Stimulated activated CD4-positive, alpha-beta T cell treated with anti-CD3 and anti-CD28 coated beads, Interleukin-12 subunit alpha, Interleukin-12 subunit beta, amount 100 ng/mL, for 24 hours (primary cell): ENCODE results near the gene ZNF263.

Source experiments
- DNase-seq, 2 experiments: peaks; one replicate each; pipeline ENCODE4 v3.0.0-alpha.2; 2020; ENCODE audit warnings: low read depth in 2 of 2

ZNF263 gene

DNA sequence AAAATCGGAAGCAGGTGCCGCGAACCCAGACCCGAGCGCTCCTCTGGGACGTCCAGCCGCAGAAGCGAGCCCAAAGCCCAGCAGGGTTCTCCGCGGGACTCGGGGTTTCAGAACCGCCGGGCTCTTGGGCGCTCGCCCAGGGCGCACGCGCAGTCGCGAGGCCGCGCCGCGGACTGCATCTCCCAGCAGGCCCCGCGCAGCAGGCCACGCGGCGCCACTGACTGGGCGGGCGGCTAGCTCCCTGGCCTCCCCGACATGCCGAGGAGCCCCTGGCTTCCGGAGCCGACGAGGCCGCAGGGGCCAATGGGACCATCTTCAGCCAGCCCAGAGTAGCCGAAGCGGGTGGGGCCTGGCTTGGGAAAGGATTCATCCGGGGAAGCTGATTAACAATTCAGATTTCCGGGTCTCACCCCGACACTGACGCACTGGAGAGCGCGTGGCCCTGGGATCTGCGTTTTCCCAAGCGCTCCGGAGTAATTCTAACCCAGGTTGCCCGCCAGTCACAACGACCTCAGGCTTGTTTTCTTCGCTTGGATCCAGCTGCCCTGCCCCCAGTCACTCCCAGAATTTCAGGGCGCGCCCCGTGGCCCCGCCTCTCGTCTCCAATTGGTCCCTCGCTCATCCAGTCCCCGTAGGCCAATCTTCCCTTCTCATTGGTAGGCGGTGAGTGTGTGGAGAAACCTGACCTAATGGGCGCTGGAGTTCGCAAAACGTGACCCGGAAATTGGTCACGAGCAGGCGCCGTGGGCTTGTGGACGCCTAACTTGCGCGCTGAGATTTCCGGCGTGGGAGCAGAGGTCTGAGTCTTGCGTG, at the start of gene ZNF263:
TSS of gene ZNF263 (plus strand) at position 762 of the 813 bp plus-strand sequence. CDS start 328 bp downstream, outside the sequence.
- peak; percentile 81 to 90 for DNase-seq

DNA sequence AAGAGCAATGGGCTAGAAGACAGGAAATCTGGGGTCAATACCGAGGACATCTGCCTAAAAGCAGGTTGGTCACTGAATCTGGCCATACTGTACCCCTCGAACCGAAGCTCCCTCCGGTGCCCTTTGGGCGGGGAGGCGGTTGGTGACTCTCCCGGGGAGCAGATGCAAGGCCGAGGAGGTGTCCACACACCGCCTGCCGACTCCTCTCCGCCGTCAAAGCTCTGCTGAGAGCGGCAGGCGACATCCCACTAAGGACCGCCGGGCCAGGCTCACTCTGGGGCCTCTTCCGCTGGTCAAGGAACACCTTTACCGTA, 48.8 kb upstream of the ZNF263 start:
- no peak for DNase-seq

GRCh38 chr16:3234857-3235561, 48.3 kb upstream of the ZNF263 start, which contains the start of gene ZNF200:
TSS of gene ZNF200 (minus strand) at chr16:3235158. CDS start at chr16:3233755, 1,403 bp downstream.
- DNase-seq = peak; percentile 88 to 93

- DNase-seq = peak in 1 of 2 experiments; percentile 19
Observed at GRCh38 chr16:3235856-3236669, 47.2 kb upstream of the ZNF263 start.

DNA sequence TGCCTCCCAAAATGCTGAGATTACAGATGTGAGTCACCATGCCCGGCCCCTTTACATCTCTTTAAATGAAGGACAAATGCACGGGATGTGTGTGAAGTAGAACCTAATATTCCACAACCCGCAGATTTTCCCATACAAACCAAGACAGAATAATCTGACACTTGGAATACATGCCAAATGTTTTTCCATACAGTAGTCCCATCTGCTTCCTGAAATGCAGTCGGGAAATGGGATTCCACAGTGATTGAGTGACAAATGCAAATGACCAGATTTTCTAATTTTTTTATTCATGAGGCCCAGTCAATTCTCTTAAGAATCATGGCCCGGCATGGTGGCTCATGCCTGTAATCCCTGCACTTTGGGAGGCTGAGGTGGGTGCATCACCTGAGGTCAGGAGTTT, 41.5 kb upstream of the ZNF263 start:
- no peak for DNase-seq

DNA sequence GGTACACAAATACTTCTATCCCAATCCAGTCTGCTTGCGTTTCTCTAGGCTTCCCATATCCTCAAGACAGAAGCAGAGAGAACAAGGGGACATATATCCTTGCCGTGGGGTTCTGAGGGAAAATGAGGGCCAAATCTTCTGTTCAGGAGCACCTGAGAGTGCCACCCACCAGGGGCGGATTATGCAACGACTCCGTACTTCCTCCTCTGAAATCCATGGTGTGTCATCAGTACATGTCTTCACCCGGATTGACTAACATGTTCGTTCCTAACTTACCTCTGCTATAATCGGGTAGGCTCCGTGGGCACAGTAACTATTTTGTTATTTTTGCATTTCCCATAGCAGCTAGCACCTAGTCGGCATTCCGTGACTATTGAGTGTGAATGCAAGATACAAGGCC, 40.6 kb upstream of the ZNF263 start:
- DNase-seq = no peak

DNA sequence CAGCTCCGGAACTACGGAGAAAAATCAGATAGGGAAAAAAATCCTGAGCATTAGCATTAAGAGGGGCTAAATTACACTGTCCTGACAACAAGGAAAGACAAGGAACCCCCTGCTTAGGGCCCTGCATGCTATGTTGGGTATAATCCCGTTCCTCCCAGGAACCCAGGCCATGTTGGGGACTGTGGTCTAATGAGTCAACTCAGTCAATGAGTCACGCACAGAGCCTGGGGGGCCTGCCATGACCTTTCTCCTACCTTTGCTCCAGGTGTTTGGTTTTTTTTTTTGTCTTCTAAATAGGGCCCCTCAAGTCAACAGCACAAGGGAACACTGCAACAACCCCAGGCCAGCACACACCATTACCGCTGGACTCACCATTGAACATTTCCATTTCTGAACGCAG, 39.4 kb upstream of the ZNF263 start:
- DNase-seq = no peak

DNA sequence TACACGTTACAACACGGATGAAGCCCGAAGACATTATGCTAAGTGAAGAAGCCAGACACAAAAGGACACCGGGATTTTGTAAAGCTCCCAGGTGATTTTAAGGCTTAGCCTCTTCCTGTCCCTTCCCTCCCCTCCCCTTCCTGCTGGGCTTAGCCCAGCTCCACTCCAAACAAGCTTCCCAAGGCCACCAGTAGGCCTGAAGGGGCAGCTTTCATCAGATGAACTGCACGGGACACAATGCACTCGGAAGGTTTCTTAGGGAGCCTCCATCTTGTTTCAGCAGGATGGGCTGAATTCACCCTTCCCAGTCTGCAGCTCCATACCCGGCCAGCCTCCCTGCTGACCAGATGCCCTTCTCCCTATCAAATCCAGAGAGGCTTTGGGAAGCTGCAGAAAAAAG, 37.3 kb upstream of the ZNF263 start:
- no peak for DNase-seq

- no peak for DNase-seq
Observed at GRCh38 chr16:3246876-3247275, 36.4 kb upstream of the ZNF263 start.

GRCh38 chr16:3248596-3248995, 34.7 kb upstream of the ZNF263 start:
- no peak for DNase-seq

DNA sequence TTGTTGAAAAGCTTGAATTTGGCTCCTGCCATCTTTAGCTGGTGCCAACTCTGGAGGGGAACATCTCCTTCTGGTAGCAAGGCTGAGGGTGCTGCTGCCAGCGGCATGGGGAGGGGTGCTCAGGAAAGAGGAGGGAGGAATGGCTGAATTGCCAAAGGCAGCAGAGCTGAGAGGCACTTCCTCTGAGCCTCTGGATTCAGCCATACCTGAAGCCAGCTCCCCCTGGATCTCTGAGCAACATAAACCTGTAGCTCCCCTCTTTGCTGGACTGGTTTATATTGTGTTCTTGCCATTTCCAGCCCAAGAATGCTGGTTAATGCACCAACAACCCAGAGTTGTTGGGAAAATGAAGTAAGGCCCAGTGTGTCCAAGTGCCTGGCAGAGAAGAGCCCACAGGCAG, 34.3 kb upstream of the ZNF263 start:
- DNase-seq = no peak

- no peak for DNase-seq
Observed at GRCh38 chr16:3249451-3249850, 33.8 kb upstream of the ZNF263 start.

DNA sequence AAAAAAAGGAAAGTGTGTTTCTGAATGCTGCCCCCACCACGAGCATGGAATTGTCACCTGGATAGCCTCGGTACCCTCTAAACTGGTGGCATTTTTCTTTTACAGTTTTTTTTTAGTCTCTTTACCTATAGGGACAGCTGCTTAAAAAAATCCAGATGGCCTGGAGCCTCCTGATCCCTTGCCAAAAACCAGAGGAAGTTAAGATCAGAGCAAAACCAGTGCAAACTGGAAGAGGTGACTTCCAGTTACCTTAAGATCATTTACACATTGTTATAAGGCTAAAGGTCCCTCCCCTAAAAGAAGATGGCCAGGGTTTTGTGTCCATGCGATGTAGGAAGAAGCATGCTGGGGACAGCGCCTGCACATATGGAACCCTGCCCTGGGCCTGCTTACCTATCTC, 30.3 kb upstream of the ZNF263 start:
- DNase-seq = no peak

GRCh38 chr16:3254309-3254708, 29.0 kb upstream of the ZNF263 start:
- DNase-seq = no peak

DNA sequence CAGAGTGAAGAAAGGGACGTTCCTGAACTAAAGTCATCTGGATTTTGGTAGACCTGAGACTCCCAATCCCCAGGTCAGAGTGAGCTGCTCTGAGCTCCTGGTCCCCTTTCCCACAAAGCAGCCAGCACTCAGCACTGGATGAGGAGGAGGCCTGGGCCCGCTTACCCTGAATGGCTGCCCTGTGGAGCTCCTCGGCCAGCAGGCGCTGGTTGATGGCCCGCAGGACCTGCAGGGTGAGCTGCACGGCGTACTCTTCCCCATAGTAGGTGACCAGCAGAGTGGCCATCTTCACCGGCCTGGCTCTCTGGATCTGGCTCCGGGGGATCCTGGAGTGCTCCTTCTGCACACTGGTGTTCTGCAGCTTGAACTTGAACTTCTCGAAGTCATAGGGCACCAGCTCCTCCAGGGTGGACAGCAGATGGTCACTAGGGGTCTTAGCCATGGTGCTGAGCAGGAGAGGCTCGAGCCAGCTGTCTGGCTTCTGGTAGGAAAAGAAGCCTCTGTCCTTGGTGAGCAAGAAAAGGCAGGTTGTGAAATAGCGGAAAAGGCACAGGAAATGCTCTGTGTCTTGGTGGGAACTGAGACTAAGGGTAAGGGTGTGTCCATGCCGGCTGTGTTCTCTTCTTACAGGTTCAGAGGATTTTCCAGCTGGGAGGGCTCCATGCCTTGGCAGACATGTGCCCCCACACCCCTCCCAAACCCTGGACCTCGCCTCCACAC, 27.0 kb upstream of the ZNF263 start, which contains the start of gene MEFV:
TSS of gene MEFV (minus strand) at position 488 of the 720 bp plus-strand sequence. CDS start at position 442, 46 bp downstream.
- DNase-seq = no peak

GRCh38 chr16:3256866-3257465, 26.3 kb upstream of the ZNF263 start:
- DNase-seq = no peak

DNA sequence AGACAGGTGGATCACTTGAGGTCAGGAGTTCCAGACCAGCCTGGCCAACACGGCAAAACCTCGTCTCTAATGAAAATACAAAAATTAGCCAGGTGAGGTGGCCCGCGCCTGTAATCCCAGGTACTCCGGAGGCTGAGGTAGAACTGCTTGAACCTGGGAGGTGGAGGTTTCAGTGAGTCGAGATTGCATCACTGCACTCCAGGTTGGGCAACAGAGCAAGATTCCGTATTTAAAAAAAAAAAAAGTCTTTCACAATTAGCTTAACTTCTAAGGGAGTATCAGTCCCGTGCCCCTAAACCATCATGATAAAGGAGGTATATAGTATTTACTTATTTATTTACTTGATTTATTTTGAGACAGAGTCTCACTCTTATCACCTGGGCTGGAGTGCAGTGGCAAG, 23.5 kb upstream of the ZNF263 start:
- no peak for DNase-seq

DNA sequence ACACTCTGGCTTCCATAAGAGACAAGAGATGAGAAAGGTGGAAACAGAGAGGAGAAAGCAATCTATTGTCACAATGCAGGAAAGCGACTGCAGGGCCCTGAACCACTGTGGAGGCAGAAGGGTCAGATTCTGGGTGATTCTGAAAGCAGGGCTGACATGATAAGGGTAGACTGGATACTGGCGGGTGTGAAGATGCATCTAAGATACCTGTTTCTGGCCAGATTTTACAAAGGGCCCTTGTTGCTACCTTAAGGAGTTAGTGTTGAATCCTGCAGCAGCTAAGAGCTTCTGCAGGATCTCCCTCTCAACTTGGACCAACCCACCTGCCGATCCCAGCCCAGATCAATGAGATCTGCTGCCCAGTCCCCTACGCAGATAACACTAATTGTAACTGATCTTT, 20.8 kb upstream of the ZNF263 start:
- no peak for DNase-seq

- DNase-seq = peak; percentile 97 to 99
Observed at GRCh38 chr16:3264137-3265036, 18.9 kb upstream of the ZNF263 start.

GRCh38 chr16:3266873-3267537, 16.3 kb upstream of the ZNF263 start:
- no peak for DNase-seq
